Forelimb muscle (tissue), 1 donor: Measurements from ENCODE around the gene XXYLT1. TPM values are rescaled to one million over a fixed set of nuclear protein-coding genes. Genes with fewer than 3 reads are reported as not detected.

Source experiments
- DNase-seq: peaks from one replicate; pipeline ENCODE4 v3.0.0-alpha.2; 2013; ENCODE audit warnings: low read depth
- polyA plus RNA-seq: library from polyadenylated mRNA; unstranded; fragments of 120-200 nt; gene quantifications from one replicate; pipeline ENCODE4 v1.2.1, GENCODE V29; 2013; ENCODE audit not compliant: insufficient read length

Gene XXYLT1
- polyA plus RNA-seq, 1 donor, result 21.3 TPM

- DNase-seq, result no peak
These were observed 85.4 kb downstream of the XXYLT1 start for GRCh38 chr3:195185583-195185982.

- DNase-seq, result no peak
These were observed 86.1 kb downstream of the XXYLT1 start for GRCh38 chr3:195184716-195185421.

- no peak for DNase-seq
These were observed 87.7 kb downstream of the XXYLT1 start for GRCh38 chr3:195183071-195183776.

- DNase-seq, result no peak
These were observed 88.5 kb downstream of the XXYLT1 start for GRCh38 chr3:195182470-195182795.

- DNase-seq, result no peak
These were observed 89.1 kb downstream of the XXYLT1 start for GRCh38 chr3:195181741-195182469.

- no peak for DNase-seq
These were observed 89.9 kb downstream of the XXYLT1 start for GRCh38 chr3:195181113-195181498.

- no peak for DNase-seq
These were observed 90.4 kb downstream of the XXYLT1 start for GRCh38 chr3:195180490-195181112.

GRCh38 chr3:195179776-195180489 is 91.0 kb downstream of the XXYLT1 start:
- no peak for DNase-seq

GRCh38 chr3:195178124-195178910 is 92.6 kb downstream of the XXYLT1 start:
- DNase-seq, result no peak

GRCh38 chr3:195177422-195178123 is 93.4 kb downstream of the XXYLT1 start:
- no peak for DNase-seq

GRCh38 chr3:195176776-195177175 is 94.2 kb downstream of the XXYLT1 start:
- no peak for DNase-seq

- no peak for DNase-seq
These were observed 95.3 kb downstream of the XXYLT1 start for GRCh38 chr3:195175476-195176337.

GRCh38 chr3:195175076-195175475 is 95.9 kb downstream of the XXYLT1 start:
- DNase-seq, result no peak

- no peak for DNase-seq
These were observed 97.3 kb downstream of the XXYLT1 start for GRCh38 chr3:195173657-195174056.

- no peak for DNase-seq
These were observed 98.1 kb downstream of the XXYLT1 start for GRCh38 chr3:195172896-195173295.

- no peak for DNase-seq
These were observed 98.8 kb downstream of the XXYLT1 start for GRCh38 chr3:195172039-195172684.

GRCh38 chr3:195171093-195171873 is 99.7 kb downstream of the XXYLT1 start:
- no peak for DNase-seq

GRCh38 chr3:195170496-195170895 is 100.5 kb downstream of the XXYLT1 start:
- DNase-seq, result no peak
